OCI-LY7 (cell line): ENCODE measurements around the gene SERP2. TPM values are rescaled to one million over a fixed set of nuclear protein-coding genes. Genes with fewer than 3 reads are reported as not detected.

Experiments
- BruUV-seq: library from RNA; stranded (reverse); fragments of 400-500 nt; replicated peaks from 2 replicates; lab custom pipeline; 2021; lab: Mats Ljungman, UMichigan
- CTCF ChIA-PET: fragments of 300-600 bp; sonication (Branson Sonifier 250); formaldehyde crosslinking; loops from one replicate; lab custom pipeline; 2022; ENCODE audit warnings: antibody characterized with exemption; ENCODE audit not compliant: unreplicated experiment; lab: Charles Lee
- POLR2A ChIA-PET: fragments of 300-600 bp; sonication (Branson Sonifier 250); formaldehyde crosslinking; loops from one replicate; lab custom pipeline; 2022; ENCODE audit warnings: antibody characterized with exemption; lab: Charles Lee
- DNase-seq: peaks from one replicate; pipeline ENCODE4 v3.0.0-alpha.2; 2015; ENCODE audit warnings: low spot score
- H2AFZ ChIP-seq: fragments of 200-600 bp; sonication (generic), shearing (Covaris generic); 2 replicates; pipeline ENCODE4 v1.6.1; 2014; ENCODE audit warnings: mild to moderate bottlenecking, antibody characterized with exemption, low read length, moderate library complexity
- H3K27ac ChIP-seq: fragments of 200-600 bp; sonication (generic); 2 replicates; pipeline ENCODE4 v1.5.1; 2014; ENCODE audit warnings: mixed run types, low read depth, mild to moderate bottlenecking, moderate library complexity, low read length, inconsistent platforms; ENCODE audit not compliant: poor library complexity, severe bottlenecking
- H3K36me3 ChIP-seq: fragments of 200-600 bp; sonication (generic); 2 replicates; pipeline ENCODE4 v1.6.1; 2014; ENCODE audit warnings: mild to moderate bottlenecking, antibody characterized with exemption, low read length, moderate library complexity, mixed read lengths; ENCODE audit not compliant: insufficient read depth
- H3K4me1 ChIP-seq: fragments of 200-600 bp; sonication (generic); 2 replicates; pipeline ENCODE4 v1.5.1; 2014; ENCODE audit warnings: mild to moderate bottlenecking, low read length; ENCODE audit not compliant: insufficient read depth, poor library complexity, severe bottlenecking
- H3K4me2 ChIP-seq: fragments of 200-600 bp; sonication (generic); 2 replicates; pipeline ENCODE4 v1.6.1; 2014; ENCODE audit warnings: mild to moderate bottlenecking, low read length
- H3K4me3 ChIP-seq: fragments of 200-600 bp; sonication (generic); 2 replicates; pipeline ENCODE4 v1.5.1; 2014; ENCODE audit warnings: mild to moderate bottlenecking, low read depth, low read length; ENCODE audit not compliant: poor library complexity, severe bottlenecking
- H3K79me2 ChIP-seq: fragments of 200-600 bp; sonication (generic); 2 replicates; pipeline ENCODE4 v1.6.1; 2016; ENCODE audit warnings: low read depth, mild to moderate bottlenecking, low read length, moderate library complexity, mixed read lengths; ENCODE audit not compliant: insufficient read depth
- H3K9me2 ChIP-seq: fragments of 200-600 bp; sonication (generic); 2 replicates; pipeline ENCODE4 v1.6.1; 2016; ENCODE audit warnings: mild to moderate bottlenecking, low read length, mixed read lengths; ENCODE audit not compliant: insufficient read depth
- H3K9me3 ChIP-seq: fragments of 200-600 bp; sonication (generic); 2 replicates; pipeline ENCODE4 v1.6.1; 2014; ENCODE audit warnings: mild to moderate bottlenecking, mixed run types, low read length, mixed read lengths
- H4K20me1 ChIP-seq: fragments of 200-600 bp; sonication (generic); 2 replicates; pipeline ENCODE4 v1.6.1; 2014; ENCODE audit warnings: mild to moderate bottlenecking, antibody characterized with exemption, low read length, moderate library complexity, mixed read lengths; ENCODE audit not compliant: insufficient read depth
- EZH2phosphoT487 ChIP-seq: fragments of 200-600 bp; sonication (generic); IDR thresholded peaks from 2 replicates; pipeline ENCODE4 v1.6.1; 2018; ENCODE audit warnings: low read depth, borderline replicate concordance, mild to moderate bottlenecking, mixed run types, antibody characterized with exemption, low read length, moderate library complexity, mixed read lengths
- intact Hi-C: fragments of 100-400 bp; cut with micrococcal nuclease; formaldehyde crosslinking; loops from one replicate; pipeline ENCODE4 v1.10.0; 2022; ENCODE audit not compliant: unreplicated experiment
- total RNA-seq, 2 experiments: library from RNA; depleted of rRNA in 1 of 2; stranded (reverse); fragments of >200 nt in 1 of 2; shearing (Covaris generic) in 1 of 2; gene quantifications; 2 replicates each; pipeline ENCODE4 v1.2.3, GENCODE V29; 2014 to 2022
- TF ChIP-seq, protein P1 (sequence below): fragments of 200-600 bp; sonication (generic); conservative IDR thresholded peaks from 2 replicates; pipeline ENCODE4 v1.5.1; 2014; ENCODE audit warnings: mild to moderate bottlenecking, antibody characterized with exemption, low read length, moderate library complexity, mixed read lengths

The SERP2 gene
- total RNA-seq, 2 experiments from 2014 or later, result not detected

DNA sequence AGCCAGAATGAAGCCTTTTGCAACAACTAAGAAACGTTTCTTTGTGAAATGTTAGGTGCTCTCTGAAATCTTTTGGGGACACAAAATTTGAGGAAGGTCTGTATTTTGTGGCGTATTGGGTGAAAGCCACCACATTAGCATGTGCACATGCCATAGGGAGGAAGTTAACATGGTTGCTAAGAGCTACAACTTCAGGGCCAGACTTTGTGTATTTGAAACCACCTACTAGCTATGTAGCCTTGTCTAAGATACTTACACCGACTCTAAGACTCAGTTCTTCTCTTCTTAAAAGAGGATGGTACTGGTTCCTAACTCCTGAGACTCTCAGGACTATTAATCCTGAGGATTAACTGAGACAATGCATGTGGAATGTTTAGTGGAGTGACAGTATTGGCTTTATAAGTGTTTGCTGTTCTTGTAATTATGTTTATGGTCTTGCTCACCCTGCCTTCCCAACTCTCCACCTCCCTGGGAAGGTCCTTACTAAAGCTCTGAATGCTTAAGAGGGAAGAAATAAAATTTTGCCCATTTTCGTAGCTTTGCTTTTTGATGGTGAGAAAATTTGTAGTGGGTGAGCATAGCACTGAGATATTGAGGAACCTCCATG lies 15.5 kb downstream of the SERP2 start:
- POLR2A ChIA-PET, result no interaction called here
- Histone ChIP-seq H3K27ac (no peak overlapping the region), H3K4me2 (no peak overlapping the region), H3K4me3 (no peak overlapping the region), H2AFZ (no peak overlapping the region), H3K9me2 (no peaks in the 10 kb centered on the region), H3K79me2 (no peaks in the 10 kb centered on the region), H3K4me1 (no peaks in the 10 kb centered on the region), H3K9me3 (no peaks in the 10 kb centered on the region), H4K20me1 (no peaks in the 10 kb centered on the region), H3K36me3 (no peaks in the 10 kb centered on the region)
- CTCF ChIA-PET, result no interaction called here
- DNase-seq, result no peak
- no peak for TF ChIP-seq EZH2phosphoT487
- TF ChIP-seq, protein P1, sequence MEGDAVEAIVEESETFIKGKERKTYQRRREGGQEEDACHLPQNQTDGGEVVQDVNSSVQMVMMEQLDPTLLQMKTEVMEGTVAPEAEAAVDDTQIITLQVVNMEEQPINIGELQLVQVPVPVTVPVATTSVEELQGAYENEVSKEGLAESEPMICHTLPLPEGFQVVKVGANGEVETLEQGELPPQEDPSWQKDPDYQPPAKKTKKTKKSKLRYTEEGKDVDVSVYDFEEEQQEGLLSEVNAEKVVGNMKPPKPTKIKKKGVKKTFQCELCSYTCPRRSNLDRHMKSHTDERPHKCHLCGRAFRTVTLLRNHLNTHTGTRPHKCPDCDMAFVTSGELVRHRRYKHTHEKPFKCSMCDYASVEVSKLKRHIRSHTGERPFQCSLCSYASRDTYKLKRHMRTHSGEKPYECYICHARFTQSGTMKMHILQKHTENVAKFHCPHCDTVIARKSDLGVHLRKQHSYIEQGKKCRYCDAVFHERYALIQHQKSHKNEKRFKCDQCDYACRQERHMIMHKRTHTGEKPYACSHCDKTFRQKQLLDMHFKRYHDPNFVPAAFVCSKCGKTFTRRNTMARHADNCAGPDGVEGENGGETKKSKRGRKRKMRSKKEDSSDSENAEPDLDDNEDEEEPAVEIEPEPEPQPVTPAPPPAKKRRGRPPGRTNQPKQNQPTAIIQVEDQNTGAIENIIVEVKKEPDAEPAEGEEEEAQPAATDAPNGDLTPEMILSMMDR, result no peak
- intact Hi-C loops, result no loop called here
- BruUV-seq, result no TSS peak

- DNase-seq, result no peak
- Histone ChIP-seq H3K79me2 (no peaks in the 10 kb centered on the region), H3K4me2 (no peak overlapping the region), H3K36me3 (no peaks in the 10 kb centered on the region), H3K27ac (no peak overlapping the region), H3K4me1 (no peaks in the 10 kb centered on the region), H2AFZ (no peak overlapping the region), H3K9me3 (no peaks in the 10 kb centered on the region), H3K9me2 (no peaks in the 10 kb centered on the region), H3K4me3 (no peak overlapping the region), H4K20me1 (no peaks in the 10 kb centered on the region)
- no peak for TF ChIP-seq EZH2phosphoT487
- TF ChIP-seq, protein P1, result no peak
- intact Hi-C loops, result no loop called here
- no TSS peak for BruUV-seq
- CTCF ChIA-PET, result no interaction called here
- POLR2A ChIA-PET, result interaction anchor here (0.6 kb wide), 2 partner anchors 30 to 146 kb away, joined by 3 read pairs; no protein-coding TSS in a partner anchor
Measured at GRCh38 chr13:44389876-44390275, 16.3 kb downstream of the SERP2 start.

- Histone ChIP-seq H3K9me3 (no peaks in the 10 kb centered on the region), H3K4me2 (no peak overlapping the region), H3K9me2 (no peaks in the 10 kb centered on the region), H3K4me1 (no peaks in the 10 kb centered on the region), H2AFZ (no peak overlapping the region), H3K79me2 (no peaks in the 10 kb centered on the region), H4K20me1 (no peaks in the 10 kb centered on the region), H3K4me3 (no peak overlapping the region), H3K36me3 (no peaks in the 10 kb centered on the region), H3K27ac (no peak overlapping the region)
- no peak for DNase-seq
- POLR2A ChIA-PET, result no interaction called here
- TF ChIP-seq, protein P1, result no peak
- no peak for TF ChIP-seq EZH2phosphoT487
- no TSS peak for BruUV-seq
- intact Hi-C loops, result no loop called here
- CTCF ChIA-PET, result no interaction called here
Measured at GRCh38 chr13:44393391-44393790, 19.8 kb downstream of the SERP2 start.
